GM19023 (cell line): Measurements from ENCODE around the gene CCDC192.

Experiments
- ATAC-seq: cut with Tn5 transposase; IDR thresholded peaks from one replicate; pipeline ENCODE4 v1.9.1; 2021; ENCODE audit warnings: mild to moderate bottlenecking, moderate library complexity; ENCODE audit not compliant: unreplicated experiment

Gene CCDC192

GRCh38 chr5:127871503-127872153 lies 168.4 kb downstream of the CCDC192 start:
- ATAC-seq = no peak

DNA sequence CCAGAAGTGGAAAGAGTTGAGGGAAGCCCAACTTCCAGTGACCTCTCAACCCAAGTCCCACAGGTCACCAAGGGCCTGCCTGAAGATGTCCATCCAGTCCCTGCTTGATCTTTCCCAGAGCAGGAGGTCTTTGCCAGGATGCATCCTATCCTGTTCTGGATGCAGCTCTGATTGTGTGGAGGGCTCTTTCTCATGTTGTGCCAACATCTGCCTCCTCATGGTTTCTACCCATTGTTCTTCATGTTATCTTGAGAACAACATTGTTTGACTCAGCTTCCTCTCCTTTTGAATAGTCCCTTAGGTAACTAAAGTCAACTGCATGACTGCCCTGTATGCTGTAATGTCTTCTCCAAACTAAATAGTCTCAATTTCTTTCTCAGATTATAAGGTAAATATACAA lies 169.3 kb downstream of the CCDC192 start:
- no peak for ATAC-seq

DNA sequence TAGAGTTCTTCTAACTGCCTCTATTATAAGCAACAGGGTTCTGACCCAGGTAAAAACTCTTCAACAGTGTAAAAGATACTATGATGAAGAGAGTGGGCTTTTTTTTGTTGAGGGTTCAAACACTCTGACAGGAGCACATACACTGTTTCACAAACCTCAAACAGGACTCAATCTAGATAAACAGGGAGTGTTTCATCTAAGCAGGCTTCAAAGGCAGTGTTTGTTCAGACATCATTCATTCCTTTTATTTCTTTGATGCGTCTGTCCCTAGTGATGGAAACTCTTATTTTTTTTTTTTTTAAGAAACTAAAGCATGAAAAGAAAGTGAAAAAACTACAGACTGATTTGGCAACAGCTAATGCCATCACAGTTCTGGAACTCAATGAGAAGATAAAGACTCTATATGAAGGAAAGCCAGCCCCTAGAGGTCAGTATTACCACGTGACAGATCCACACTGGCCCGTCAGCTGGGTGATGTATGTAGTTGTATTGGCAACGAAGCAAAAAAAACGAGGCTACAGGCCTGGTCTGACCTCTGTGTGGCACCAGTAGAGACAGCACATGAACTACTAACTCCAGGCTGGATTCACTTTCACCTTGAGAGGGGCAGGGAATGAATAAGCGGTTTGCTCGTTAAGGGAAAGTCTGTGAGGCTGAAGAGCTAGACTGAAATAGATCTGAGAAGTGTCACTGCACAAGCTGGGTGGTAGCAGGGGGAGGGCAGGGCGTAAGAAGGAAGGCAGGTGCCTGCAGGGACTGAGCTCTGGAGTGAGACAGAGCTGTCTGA lies 172.2 kb downstream of the CCDC192 start:
- ATAC-seq = peak; percentile 90

DNA sequence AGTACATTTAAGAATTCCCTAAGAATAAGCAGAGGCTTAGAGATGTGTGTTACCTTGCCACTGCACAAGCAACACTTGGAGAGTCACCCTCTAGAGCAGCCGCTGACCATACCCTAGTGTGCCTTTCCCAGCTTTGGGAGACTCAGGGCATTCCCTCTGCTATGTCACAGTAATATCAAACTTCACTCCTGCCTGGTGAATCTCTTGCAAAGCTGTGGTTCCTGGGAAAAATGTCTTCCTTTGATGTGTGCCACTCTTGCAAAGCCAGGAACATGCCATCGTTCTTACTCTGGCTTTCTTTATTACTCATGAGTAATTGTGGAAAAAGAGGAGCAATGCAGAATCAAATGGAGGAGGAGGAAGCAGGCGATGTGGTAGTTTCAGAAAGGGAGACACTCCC lies 173.2 kb downstream of the CCDC192 start:
- no peak for ATAC-seq

- no peak for ATAC-seq
These were observed 175.1 kb downstream of the CCDC192 start for GRCh38 chr5:127878174-127878750.

- no peak for ATAC-seq
These were observed 181.2 kb downstream of the CCDC192 start for GRCh38 chr5:127884416-127884815.

DNA sequence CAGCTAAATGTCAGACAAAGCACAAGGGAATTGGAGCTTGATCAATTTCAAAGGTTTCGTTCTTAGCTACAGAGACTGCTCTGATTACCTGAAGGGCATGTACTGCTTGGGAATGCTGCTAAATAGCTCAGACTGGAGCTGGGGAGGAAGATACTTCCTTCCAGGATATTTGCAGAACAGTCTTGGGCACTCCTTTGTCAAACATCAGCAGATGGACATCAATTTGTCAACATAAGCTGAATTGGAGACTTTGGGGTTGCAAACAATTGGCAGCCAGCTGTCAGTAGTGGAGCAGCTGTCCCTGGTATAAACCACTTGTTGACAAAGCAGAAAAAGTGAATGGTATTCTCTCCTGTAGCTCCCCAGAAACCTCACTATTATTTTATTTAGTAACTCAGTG lies 182.0 kb downstream of the CCDC192 start:
- no peak for ATAC-seq

DNA sequence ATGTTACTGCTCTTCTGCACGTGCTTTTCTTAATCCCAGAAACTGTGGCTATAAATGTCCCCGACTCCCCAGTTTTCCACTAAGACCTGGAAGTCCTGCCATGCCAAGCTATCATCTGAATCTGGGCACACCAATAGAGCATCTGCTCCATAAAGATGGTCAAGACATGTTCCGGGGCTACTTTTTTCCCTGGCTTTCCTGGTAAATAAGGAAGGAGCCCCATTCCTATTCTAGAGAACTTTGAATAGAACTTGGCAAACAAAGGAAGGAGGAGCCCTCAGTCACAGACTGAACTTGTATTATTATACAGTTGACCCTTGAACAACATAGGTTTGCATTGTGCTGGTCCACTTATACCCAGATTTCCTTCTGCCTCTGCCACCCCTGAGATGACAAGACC lies 182.9 kb downstream of the CCDC192 start:
- no peak for ATAC-seq

DNA sequence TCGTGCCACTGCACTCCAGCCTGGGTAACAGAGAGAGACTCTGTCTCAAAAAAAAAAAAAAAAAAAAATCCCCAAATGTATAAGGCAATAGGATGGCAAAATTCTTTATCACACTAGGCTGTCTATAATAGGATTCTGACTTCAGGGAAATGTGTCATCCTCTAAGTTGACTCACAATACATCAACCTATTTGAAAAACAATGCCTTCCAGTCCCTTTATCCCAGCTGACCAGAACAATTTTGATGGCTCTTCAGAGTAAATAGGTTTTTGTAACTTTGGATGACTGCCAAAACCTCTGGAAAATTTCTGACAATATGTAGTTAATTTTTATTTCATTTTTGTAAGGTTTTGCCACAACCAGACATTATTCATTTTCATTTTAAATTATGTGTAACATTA lies 184.1 kb downstream of the CCDC192 start:
- ATAC-seq = no peak

DNA sequence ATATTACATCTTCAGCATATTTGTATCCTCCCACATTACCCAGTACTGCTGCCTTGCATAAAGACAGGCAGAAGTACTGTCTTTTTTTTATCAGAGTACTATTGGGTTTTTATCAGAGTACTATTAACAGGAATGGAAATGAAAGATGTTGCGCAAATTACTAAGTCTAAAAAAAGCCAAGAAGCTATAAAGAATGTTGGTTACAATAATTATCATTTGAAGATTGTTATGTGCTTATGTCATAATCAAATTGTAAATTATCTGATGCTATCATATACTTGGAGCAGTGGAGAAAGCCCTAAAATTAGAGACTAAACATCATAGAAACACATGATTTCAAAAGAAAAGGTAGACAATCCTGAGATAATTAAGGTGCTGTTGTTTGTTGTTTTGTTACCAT lies 188.8 kb downstream of the CCDC192 start:
- no peak for ATAC-seq

- ATAC-seq = no peak
These were observed 189.4 kb downstream of the CCDC192 start for GRCh38 chr5:127892467-127893207.

DNA sequence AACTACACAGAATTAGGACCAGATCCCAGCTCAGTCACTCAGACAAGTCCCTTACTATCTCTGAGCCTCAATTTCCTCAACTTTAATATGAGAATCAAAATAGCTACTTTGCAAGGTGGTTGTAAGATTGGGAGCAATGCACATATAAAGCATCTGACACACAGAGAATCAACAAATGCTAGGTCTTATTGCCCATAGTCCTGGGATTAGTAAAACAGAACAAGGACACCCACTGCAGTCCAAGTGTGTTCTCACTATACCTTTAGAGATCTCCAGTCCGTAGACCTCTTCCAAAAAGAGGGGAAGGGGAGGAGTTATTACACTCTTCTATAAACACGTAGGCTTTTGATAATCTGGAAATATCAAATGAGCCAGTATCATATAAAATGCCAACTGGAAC lies 190.0 kb downstream of the CCDC192 start:
- ATAC-seq = no peak

GRCh38 chr5:127894461-127894860 lies 191.3 kb downstream of the CCDC192 start:
- no peak for ATAC-seq

DNA sequence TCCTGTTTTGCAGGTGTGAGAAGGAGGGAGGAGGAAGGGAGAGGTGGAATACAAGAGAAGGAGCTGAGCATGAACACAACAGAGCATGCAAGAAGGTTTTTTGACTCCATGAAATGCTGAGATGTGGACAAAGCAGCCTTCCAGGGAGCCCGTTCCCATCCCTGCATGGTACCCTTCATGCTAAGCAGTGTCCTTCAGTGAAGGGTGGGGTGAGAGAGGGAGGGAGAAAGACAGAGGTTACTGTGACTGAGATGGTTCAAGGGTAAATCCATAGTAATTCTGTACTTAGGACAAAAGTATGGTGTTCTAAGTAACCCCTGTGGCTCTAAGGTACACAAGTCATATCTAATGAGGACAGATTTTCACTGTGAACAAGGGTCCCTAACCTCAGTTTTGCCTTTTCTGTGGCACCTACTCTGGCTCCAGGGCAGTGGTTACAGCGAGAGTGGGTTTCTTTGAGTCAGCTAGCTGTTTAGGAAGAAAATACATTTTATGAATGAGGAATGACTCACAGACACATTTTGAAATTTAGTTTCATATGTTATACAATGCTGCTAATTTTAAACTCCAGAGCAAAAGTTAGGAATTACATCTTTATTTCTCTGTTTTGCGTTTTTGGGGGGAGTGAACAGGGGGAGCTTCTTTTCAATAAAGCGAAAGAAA lies 195.5 kb downstream of the CCDC192 start:
- no peak for ATAC-seq

GRCh38 chr5:127899214-127899610 lies 196.0 kb downstream of the CCDC192 start:
- no peak for ATAC-seq

DNA sequence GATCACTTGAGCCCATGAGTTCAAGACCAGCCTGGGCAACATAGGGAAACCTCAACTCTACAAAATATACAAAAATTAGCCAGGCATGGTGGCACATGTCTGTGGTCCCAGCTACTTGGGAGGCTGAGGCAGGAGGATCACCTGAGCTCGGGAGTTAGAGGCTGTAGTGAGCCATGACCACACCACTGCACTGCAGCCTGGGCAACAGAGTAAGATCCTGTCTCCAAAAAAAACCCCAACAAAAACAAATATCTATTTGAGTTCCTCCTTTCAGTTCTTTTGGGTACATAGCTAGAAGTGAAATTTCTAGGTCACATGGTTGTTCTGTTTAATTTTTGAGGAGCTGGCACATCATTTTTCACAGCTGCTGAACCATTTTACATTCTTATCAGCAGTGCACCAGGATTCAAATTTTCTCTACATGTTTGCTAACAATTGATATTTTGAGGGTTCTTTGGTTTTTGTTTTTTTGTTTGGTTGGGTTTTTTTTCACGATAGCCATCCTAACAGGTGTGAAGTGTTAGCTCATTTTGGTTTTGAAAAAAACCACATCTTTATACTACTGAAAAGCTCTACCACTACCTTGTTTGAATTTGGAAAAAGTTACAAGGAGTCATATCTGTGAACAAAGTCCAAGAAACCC lies 203.5 kb downstream of the CCDC192 start:
- ATAC-seq = peak; percentile 62

GRCh38 chr5:127907907-127908306 lies 204.7 kb downstream of the CCDC192 start:
- no peak for ATAC-seq

GRCh38 chr5:127909066-127909465 lies 205.9 kb downstream of the CCDC192 start:
- ATAC-seq = peak; percentile 68

DNA sequence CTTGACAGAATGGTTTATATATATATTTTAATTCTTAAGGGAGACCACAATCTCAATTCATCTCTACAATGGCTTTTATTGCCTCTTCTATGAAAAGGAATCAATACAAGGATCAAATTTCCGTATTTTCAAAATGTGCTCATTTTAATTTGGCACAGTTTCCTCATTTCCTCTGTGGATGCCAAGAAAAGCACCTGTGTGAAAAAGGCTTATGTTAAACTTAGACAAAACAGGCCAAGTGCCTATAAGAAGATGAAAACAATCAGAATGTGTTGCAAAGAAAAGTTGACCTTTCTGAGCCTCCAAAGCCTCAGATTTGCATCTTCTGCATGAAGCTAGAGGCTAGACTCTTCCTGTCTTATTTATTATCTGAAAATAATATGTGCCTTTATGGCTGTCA lies 206.6 kb downstream of the CCDC192 start:
- no peak for ATAC-seq

- no peak for ATAC-seq
These were observed 207.2 kb downstream of the CCDC192 start for GRCh38 chr5:127910307-127910956.
